K562 (cell line): Measurements from ENCODE around the gene LTBP4. TPM values are rescaled to one million over a fixed set of nuclear protein-coding genes. Genes with fewer than 3 reads are reported as not detected.

Experiments used
- ELF1 ChIP-seq: fragments of 200-800 bp; sonication (Bioruptor generic); IDR thresholded peaks from 2 replicates; pipeline ENCODE4 v1.6.1; 2016; ENCODE audit warnings: missing genetic modification characterization, missing compliant biosample characterization
- FOS ChIP-seq: IDR thresholded peaks from 3 replicates; pipeline ENCODE4 v1.6.1; 2011; ENCODE audit not compliant: insufficient read length; ENCODE audit errors: extremely low read depth
- FOXA3 ChIP-seq, 2 experiments: fragments of 450-650 bp in 1 of 2; sonication (generic) in 1 of 2; formaldehyde crosslinking; IDR thresholded peaks in 1 of 2; conservative IDR thresholded peaks in 1 of 2; 2 replicates each; pipeline versions ENCODE4 v1.4.0 to v1.8.0; 2020 to 2022; ENCODE audit warnings: mild to moderate bottlenecking in 2 of 2, missing genetic modification reagents in 1 of 2
- KAT2B ChIP-seq: IDR thresholded peaks from one replicate; pipeline ENCODE4 v1.6.1; 2012; ENCODE audit warnings: low read depth, mild to moderate bottlenecking, control low read depth, inconsistent platforms, low read length, moderate library complexity
- PRDM10 ChIP-seq: fragments of 450-650 bp; IDR thresholded peaks from 2 replicates; pipeline ENCODE4 v1.6.1; 2018; ENCODE audit not compliant: partially characterized antibody
- SMAD2 ChIP-seq: fragments of 150-350 bp; IDR thresholded peaks from 2 replicates; pipeline ENCODE4 v1.6.1; 2014; ENCODE audit warnings: low read depth, mild to moderate bottlenecking, low read length
- ZBTB40 ChIP-seq, 2 experiments: fragments of 450-650 bp in 1 of 2; sonication (generic) in 1 of 2; formaldehyde crosslinking in 1 of 2; IDR thresholded peaks; 2 replicates each; pipeline versions ENCODE4 v1.7.1 to v1.9.0; 2016 to 2022; ENCODE audit warnings: inconsistent platforms in 1 of 2, mild to moderate bottlenecking in 1 of 2, missing genetic modification reagents in 1 of 2
- ZKSCAN8 ChIP-seq: fragments of 200-800 bp; sonication (Bioruptor generic); IDR thresholded peaks from 2 replicates; pipeline ENCODE4 v1.6.1; 2016; ENCODE audit warnings: missing genetic modification characterization, missing compliant biosample characterization
- ZNF277 ChIP-seq: fragments of 250-450 bp; sonication (Bioruptor Pico); IDR thresholded peaks from 2 replicates; pipeline ENCODE4 v1.8.0; 2022; ENCODE audit warnings: inconsistent platforms, mild to moderate bottlenecking, moderate library complexity, borderline replicate concordance
- ZNF384 ChIP-seq: IDR thresholded peaks from 2 replicates; pipeline ENCODE4 v1.6.1; 2012; ENCODE audit warnings: low read depth, low read length, improper control_type of control experiment
- ZNF778 ChIP-seq: fragments of 450-650 bp; formaldehyde crosslinking; IDR thresholded peaks from 2 replicates; pipeline ENCODE4 v1.4.0; 2020; ENCODE audit warnings: mild to moderate bottlenecking, moderate library complexity
- polyA plus RNA-seq, 8 experiments: library from polyadenylated mRNA; depleted of rRNA in 4 of 8; stranded (reverse) in 5 of 8; unstranded in 3 of 8; fragments of >200 nt; fragmentation: Nextera tagmentation in 2 of 8; fragmentation: Illumina TruSeq in 1 of 8; extraction: Ambion mirVana in 2 of 8; extraction: Trizol in 1 of 8; gene quantifications; 2 replicates each; pipeline versions ENCODE4 v1.2.1 to v1.2.3, GENCODE V29; 2011 to 2014; ENCODE audit warnings: inconsistent platforms in 1 of 8, missing spikeins in 1 of 8
- total RNA-seq, 7 experiments: library from RNA; depleted of rRNA in 6 of 7; stranded (reverse); fragments of >200 nt in 6 of 7; fragmentation: Illumina TruSeq in 2 of 7; extraction: Trizol in 2 of 7; gene quantifications; 2 replicates each; pipeline versions ENCODE4 v1.2.1 to v1.2.3, GENCODE V29; 2011 to 2021; ENCODE audit warnings: low replicate concordance in 1 of 7

Gene LTBP4
- total and polyA plus RNA-seq, 9 of the 15 experiments (the other 6 are each of a cell fraction or from before 2014, with no cell fraction given): 0.35 to 160 (median 31.6) TPM

GRCh38 chr19:40598121-40598917 lies 2.9 kb upstream of the LTBP4 start (continued):
- TF ChIP-seq ZBTB40 (IDR thresholded peaks at IDR 0.05) (peak; percentile 67), ZBTB40 (CRISPR knock-in tag; IDR thresholded peaks at IDR 0.05) (no peak), ELF1 (no peak), ZNF778 (no peak), FOS (no peak), PRDM10 (peak; percentile 99), ZNF384 (no peak), FOXA3 (CRISPR knock-in tag; conservative IDR thresholded peaks at IDR 0.05 in 1 of 2, IDR thresholded peaks at IDR 0.05 in 1 of 2) (no peak), ZNF277 (no peak), ZKSCAN8 (CRISPR knock-in tag) (no peak), KAT2B (no peak), SMAD2 (no peak)
